NK-92 treated with Interleukin-12 subunit alpha and Interleukin-12 subunit beta, amount 100 ng/mL, for 24 hours (cell line): ENCODE measurements around the gene IFIT3.
A peak's percentile ranks its signal among the peaks of the same experiment; 100 is the strongest.
"Not testable (repeated sequence)": the region's sequence is repeated elsewhere in the genome, so short reads cannot be mapped to it uniquely, and the experiment has no call there.

ENCODE experiments used
- DNase-seq: peaks from one replicate; lab custom pipeline; 2025; lab: John Stamatoyannopoulos, UW

The IFIT3 gene

DNA sequence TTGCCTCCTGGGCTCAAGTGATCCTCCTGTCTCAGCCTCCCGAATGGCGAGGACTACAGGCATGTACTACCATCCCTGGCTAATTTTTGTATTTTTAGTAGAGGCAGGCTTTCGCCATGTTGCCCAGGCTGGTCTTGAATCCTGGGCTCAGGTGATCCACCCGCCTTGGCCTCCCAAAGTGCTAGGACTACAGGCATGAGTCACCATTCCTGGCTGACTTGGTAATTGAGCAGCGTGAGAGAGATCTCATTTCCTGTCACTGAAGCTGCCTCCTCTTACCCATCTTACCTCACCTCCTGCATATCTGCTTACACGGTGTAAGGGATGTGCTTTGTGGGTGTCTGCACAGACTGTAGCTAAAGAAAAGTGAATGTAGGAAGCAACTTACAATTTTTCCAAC, 9.7 kb downstream of the IFIT3 start:
- DNase-seq, result peak; percentile 9

DNA sequence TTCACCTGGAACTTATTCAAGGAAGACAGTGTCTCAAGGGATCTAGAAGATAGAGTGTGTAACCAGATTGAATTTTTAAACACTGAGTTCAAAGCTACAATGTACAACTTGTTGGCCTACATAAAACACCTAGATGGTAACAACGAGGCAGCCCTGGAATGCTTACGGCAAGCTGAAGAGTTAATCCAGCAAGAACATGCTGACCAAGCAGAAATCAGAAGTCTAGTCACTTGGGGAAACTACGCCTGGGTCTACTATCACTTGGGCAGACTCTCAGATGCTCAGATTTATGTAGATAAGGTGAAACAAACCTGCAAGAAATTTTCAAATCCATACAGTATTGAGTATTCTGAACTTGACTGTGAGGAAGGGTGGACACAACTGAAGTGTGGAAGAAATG, 10.9 kb downstream of the IFIT3 start:
- no peak for DNase-seq

DNA sequence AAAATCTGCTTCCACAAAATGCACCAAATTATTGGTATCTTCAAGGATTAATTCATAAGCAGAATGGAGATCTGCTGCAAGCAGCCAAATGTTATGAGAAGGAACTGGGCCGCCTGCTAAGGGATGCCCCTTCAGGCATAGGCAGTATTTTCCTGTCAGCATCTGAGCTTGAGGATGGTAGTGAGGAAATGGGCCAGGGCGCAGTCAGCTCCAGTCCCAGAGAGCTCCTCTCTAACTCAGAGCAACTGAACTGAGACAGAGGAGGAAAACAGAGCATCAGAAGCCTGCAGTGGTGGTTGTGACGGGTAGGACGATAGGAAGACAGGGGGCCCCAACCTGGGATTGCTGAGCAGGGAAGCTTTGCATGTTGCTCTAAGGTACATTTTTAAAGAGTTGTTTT, 12.1 kb downstream of the IFIT3 start:
- DNase-seq, result no peak

DNA sequence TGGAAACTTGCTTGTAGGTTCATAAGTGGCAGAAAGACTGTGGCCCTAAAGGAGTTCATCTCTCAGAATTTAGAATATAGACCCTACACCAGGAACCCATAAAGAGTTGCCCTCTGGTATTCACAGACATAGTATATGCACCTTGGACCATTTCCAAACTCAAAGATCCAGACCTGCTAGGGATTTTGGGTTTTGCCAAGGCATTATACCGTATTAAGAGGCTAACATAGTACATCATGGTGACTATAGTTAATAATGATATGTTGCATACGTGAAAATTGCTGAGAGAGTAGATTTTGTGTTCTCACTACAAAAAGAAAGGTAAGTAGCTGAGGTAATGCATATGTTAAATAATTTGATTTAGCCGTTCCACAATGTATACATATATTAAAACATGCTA, 13.9 kb downstream of the IFIT3 start:
- DNase-seq, result no peak

DNA sequence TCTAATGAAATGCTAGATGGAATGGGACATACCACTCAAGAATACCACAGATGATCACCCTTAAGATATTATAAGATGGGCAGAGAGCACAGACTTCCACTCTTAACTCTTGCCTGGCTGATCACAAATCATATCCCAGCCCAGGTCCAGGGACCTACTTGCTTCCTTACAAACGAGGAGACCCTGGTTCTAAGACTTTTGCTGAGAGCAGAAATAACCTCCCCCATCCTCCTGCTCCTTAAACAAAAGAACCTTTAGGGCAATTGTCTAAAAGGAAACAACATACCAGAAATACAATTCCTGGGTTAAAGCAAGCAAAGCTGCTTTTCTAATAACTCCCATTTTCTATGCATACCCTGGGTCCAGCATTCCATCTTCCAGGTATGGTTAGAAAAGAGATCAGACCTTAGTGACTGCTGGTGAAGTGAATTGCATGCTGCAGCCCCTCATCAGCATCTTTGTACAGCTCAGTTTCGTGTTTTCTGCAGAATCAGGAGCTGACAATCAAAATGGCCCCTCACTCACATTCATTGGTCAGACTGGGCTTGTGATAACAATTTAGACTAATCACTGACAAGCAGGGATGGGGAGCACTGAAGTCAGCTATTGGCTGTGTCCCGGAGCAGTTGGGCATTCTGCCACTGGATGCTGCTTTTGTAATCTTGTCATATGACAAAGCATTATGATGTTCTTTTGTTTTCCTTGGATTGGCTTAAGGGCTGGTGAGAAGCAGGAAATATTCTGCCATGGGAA, 14.6 kb downstream of the IFIT3 start:
- no peak for DNase-seq

DNA sequence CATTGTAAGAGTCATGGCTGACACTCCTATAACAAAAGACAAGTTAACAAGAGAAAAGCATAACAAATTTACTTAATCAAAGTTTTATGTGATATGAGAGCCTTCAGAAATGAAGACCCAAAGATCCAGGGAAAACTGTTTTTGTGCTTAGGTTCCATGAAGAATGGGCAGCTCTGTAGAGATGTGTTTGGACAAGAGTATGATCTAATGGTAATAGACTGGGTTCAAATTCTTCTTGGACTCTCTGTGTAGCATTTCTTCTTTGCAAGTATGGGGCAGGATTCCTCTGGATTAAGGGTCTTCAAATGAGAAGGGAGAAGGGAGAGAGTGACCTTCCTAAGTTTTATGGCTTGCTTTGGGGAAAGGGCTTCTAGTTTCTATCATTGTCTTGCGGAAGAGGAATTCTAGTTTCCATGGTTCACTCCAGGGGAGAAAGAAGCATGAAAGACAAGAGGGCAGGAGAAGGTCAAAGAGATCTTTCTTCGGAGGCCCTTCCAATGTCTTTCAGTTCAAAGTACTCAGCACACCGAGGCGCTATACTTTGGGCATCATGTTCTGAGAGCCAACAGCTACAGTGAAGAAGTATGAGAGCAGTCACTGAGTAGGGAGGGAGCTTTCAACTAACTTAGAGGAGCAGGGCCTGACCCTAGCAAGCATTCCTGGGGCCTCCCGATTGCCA, 15.4 kb downstream of the IFIT3 start:
- DNase-seq, result no peak

DNA sequence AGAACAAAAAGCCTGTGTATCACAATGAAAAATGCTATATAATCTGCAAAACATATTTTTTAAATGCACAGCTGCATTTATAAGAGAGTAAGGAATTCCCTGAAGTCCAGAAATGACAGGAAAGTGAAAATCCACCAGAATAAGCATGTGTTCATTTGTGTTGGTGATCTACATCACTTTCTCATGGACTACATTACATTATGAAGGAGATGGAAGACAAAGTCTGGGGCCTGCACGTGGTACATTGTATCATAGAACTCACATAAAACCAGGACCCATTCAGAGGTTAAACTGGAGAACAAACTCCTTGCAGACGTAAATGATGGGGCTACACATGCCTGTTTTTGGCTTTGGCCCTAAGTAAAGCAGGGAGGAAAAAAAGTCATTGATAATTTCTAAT, 16.4 kb downstream of the IFIT3 start:
- no peak for DNase-seq

DNA sequence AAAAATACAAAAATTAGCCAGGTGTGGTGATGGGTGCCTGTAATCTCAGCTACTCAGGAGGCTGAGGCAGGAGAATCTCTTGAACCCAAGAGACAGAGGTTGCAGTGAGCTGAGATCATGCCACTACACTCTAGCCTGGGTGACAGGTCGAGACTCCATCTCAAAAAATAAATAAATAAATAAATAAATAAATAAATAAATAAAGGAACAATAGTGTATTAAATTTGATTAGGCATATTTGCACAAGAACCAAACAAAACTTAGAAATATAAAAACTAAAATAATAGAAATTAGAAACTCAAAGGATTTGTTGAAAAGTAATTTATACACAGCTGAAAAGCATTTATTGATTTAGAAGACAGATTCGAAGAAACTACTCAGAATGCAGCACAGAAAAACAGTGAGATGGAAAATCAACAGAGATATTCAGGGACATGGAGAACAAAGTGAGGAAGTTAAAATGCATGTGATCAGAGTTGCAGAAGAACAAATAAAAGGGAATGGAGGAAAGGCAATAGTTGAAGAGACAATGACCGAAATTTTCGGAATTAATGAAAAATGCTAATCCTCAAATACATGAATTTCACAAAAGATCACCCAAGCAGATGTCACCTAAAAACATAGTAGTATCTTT, 17.7 kb downstream of the IFIT3 start:
- DNase-seq, result no peak

DNA sequence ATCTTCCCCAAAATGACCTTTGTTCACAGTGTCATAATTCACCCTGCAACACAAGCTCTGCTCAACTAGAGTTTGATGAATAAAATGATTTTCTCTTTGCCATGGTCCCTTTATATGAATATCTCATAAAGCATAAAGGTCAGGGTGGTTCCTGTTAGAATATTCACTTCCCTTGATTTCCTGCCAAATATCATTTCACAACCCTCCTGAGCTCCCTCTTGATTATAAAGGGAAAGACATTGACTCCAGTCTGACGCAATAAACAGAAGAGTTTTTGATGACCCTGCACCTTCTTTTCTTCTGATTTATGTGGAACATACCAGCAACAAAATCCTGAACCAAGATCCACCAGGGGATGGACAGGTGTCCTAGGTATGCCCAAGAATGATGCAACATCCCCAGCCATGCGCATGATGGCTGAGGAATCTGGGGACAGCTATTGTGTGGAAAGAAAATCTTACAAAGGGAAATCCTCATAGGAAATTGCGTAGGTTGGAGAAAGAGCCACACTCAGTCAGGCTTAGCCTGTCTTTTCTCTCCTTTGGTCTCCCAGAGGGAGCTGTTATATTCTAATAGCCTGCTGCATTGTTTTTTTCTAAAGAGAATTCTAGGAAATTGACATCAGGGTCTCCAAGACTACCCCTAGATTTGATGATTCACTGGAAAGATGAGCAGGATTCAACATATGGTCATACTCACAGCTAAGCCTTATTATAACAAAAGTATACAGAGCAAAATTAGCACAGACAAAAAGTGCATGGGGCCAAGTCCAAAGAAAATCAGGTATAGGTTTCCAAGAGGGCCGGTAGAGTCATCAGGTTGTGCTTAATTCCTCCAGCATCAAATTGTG, 18.8 kb downstream of the IFIT3 start:
- no peak for DNase-seq

DNA sequence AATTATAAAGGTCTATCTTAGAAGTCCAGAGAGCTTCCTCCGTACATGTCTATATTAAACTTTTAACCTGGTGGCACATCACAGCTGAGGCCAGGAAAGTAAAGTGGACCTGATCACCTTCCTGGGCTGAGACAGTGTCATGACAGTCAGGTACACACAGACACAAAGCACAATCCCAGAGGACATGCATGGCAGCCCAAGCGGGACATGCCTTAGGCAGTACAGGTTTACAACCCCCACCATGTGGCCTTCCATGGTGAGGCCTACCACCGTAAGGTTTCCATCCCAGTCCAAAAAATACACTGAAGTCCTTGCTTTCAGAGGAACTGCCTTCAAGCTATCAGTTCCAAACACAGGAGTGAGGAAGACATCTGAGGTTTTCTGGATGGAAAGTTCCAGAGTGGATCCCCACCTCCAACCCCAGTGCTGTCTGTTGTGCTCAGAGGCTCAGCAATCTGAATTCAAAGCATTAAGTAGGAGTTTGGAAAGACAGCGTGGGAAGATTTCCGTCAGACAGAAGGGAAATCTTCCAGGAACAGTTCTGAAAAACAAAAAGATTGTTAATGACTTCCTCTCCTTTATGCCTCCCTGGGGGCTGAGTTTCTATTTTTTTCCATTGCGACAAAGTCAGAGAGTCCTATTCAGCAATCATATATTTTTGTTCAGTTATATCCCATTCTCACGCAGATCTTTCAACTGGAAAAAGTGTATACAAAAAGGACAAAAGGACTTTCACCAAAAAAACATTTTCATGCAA, 20.1 kb downstream of the IFIT3 start:
- DNase-seq, result no peak

DNA sequence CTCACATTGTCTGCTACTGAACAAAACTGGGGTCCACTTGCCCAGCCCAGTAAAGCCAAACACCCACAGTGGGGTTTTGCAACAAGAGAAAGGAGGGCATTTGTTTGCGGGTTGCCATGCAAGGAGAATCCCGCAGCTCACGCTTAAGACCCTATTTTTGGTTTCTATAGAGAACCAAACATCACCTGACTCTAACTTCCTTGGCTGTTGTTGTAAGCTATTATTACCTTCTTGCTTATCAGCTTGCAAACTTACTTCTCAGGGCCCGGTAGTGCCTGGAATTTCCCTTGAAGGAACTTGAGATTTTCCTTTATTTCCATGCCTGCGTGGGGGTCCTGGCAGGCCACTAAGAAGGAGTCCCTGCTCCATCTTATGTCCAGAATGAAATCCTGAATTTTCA, 20.7 kb downstream of the IFIT3 start:
- DNase-seq, result no peak

DNA sequence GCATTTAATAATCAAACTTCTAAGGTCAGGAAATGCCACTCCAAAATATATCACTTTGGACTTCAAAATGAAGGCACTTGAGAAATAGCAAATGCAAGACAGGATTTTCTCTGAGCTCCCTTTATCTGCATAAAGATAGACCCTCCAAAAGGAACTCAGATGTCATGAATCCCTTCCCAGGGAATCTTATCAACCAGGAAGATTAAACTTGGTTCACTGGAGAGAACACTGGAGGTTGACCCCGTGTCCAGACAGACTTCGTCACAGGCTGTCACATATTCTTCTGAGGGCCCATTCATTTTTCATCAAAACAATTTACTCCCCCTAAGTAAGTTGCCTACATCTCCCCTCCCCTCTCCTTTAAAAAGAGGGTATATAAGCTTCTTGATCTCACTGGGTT, 21.2 kb downstream of the IFIT3 start:
- no peak for DNase-seq

DNA sequence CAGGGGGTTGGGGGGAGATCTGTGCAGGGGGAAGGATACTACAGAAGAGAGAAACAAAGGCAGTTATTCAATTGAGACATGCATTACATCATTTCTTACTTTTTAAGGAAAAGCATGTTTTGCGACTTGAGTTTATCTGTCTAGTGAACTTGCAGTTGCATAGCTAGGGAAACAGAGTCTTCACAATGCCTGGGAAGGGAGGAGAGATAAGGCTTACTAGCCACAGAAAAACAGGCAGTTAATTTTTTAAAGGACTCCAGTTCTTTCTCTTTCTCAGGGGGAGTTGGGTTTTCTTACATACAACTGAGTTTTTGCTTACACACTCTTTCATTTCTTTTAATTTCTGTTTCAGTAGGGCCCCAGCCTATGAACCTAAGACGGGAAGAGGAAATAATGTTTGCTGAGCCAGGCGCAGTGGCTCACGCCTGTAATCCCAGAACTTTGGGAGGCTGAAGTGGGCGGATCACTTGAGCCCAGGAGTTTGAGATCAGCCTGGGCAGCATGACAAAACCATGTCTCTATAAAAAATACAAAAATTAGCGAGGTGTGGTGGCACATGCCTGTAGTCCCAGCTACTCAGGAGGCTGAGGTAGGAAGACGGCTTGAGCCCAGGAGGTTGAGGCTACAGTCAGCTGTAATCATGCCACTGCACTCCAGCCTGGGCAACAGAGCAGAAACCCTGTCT, 23.0 kb downstream of the IFIT3 start:
- not testable (repeated sequence) for DNase-seq

DNA sequence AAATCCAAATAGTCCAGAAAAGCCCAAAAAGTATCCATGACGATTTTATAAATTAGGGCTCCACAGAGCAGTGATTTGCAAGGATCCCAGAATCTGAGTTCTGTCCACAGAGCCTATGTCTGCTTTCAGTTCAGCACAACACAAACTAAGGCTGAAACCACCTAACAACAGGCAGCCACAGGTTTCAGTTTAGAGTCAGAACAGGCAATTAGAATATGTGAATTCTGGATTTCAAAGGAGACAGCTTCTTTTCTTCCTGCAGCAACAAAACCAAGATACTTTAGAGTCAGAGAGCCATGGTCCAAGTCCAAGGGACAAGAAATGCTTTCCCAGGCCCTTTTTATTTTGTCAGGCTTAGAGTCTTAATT, 23.6 kb downstream of the IFIT3 start:
- no peak for DNase-seq

DNA sequence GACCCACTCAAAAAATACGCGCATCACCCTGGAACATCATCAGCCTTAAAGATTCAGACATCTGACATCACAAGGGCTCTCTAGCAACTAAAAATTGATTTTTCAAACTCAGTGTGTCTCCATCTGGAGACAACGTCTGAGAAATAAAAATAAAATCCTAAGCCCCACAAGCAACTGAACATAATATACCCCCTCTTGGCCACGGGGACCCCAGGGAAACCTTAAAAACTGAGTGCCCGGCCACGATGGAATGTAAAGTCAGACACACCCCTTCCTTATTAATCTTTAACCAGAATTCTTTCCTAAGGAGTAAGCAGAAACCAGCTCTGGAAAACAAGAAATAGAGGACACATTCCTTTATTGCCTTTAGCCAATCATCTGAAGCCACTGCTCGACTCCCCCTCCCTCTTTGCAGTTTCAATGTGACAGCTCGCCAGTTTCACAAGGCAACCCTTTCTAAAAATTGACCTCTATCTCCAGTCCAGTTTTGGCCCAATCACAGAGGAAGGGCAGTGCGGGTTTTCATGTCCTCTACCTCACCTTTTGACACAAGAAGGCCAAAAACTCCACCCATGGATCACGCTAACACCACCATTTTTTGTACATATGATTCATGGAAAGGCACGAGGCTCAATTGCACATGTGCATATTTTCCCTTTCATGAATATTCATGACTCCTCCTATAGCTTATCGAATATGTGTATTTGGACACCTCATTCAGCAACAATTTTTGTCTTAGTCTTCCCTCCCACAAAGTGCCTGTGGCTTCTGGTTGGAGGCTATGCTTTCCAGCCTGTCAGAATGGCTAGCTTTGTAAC, 24.2 kb downstream of the IFIT3 start:
- DNase-seq, result no peak

DNA sequence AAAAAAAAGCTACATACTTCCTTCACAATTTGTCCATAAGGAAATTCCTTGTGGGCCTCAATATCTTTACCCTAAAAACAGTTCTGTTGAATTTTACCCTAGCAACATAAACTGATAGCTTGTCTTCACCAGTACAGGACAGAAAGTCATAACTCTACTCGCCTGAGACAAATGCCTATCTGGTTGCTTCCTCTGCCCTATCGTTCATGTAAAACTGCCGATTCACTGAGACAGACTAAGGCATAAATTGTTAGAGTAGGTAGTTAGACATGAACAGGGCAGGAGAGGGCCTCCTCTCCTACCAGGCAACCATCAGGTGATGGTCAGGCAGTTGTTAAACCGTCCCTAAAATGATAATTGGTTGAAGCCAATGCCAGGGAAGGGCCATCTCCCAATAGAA, 25.0 kb downstream of the IFIT3 start:
- no peak for DNase-seq

DNA sequence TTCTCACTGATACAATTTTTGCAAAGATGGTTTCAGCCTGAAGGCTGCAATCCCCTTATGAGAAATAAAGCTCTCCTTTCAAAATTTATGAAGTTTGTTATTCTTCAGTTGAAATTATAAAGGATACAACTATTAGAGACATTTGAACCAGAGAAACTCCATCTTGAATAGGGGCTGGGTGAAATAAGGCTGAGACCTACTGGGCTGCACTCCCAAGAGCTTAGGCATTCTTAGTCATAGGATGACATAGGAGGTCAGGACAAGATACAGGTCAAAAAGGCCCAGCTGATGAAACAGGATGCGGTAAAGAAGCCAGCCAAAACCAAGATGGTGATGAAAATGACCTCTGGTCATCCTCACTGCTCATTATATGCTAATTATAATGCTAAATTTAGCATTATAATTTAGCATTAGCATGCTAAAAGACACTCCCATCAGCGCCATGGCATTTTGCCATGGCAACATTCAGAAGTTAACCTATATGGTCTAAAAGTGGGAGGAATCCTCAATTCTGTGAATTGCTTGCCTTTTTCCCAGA, 27.7 kb downstream of the IFIT3 start:
- DNase-seq, result no peak

DNA sequence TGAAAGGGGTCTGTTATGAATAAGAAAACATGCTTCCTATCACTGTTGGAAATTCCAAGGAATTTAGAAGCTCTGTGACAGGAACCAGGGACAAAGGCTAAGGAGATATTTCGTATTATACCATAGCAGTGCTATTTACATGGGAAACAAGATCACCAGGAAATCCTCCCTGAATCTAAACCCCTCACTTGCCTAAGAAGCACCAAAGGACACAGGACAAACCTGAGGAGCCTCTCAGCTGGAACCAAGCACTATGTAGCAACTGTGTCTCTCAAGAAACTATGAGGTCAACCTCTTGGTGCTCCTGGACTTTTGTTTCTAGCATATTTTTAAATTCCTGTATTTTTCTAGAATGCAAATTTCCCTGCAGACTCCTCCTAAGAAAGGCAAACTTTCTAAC, 29.3 kb downstream of the IFIT3 start:
- no peak for DNase-seq

DNA sequence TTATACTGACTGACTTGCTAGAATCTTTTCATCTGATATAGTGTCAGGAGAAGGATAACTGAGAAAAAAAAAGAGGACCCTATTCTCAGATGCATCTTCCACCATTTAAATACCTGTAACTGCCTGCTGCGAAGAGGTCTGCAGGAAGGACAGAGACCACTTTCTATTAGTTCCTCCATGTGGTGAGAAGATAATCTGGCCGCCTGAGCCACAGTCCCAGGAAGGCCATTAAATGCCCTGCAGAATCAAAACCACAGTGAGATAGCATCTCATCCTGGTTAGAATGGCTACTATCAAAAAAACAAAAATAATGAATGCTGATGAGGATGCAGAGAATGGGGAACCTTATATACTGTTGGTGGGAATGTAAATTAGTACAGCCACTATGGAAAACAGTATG, 30.2 kb downstream of the IFIT3 start:
- no peak for DNase-seq

DNA sequence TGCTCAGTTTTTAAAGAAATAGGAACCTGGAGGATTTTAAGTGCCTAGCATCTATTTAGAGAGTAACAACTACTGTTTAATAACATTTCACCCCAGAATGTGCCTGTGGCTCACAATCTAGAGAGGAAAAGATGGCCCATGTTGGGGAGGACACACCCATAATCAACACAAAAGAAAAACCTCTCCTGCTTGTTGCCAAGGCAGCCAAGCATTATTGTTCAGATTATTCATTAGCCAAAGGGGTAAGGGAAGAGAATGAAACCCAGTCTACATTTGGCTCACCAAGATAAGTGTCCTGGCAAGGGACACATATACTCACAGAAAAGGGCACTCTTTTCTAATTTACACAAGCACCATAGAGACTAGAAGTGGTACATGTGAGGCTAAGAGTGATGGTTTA, 32.4 kb downstream of the IFIT3 start:
- DNase-seq, result no peak
